ENCODE results near the gene PIEZO1.
A peak's percentile ranks its signal among the peaks of the same experiment; 100 is the strongest.

The PIEZO1 gene

GRCh38 chr16:88699180-88699579 is 85.8 kb downstream of the PIEZO1 start:
- DNase-seq: no peak

- DNase-seq: no peak
These were observed 86.4 kb downstream of the PIEZO1 start for GRCh38 chr16:88698646-88699045.

- no peak for DNase-seq
These were observed 87.0 kb downstream of the PIEZO1 start for GRCh38 chr16:88697831-88698615.

- DNase-seq: no peak
These were observed 87.7 kb downstream of the PIEZO1 start for GRCh38 chr16:88697116-88697830.

DNA sequence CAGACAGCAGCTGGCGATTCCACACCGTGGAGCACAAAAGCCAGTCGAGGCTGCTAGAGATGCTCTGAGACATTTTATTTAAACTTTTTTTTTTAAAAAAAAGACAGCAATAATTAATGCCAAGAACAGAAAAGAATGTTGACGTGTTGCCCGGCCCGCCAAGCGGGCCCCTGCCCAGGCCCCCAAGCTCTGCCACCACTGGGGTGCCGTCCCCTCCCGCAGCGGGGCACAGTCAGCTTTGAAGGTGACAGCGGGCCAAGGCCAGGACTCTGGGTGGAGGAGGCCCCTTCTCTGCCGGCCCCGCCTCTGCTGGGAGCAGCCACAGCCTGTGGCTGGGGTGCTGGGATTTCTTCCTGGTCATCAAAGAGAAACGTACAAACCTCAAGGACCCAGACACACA is 88.6 kb downstream of the PIEZO1 start:
- DNase-seq: no peak

- DNase-seq: no peak
These were observed 89.3 kb downstream of the PIEZO1 start for GRCh38 chr16:88695753-88696152.

GRCh38 chr16:88695218-88695617 is 89.8 kb downstream of the PIEZO1 start:
- DNase-seq: no peak

- no peak for DNase-seq
These were observed 90.6 kb downstream of the PIEZO1 start for GRCh38 chr16:88694221-88695087.

DNA sequence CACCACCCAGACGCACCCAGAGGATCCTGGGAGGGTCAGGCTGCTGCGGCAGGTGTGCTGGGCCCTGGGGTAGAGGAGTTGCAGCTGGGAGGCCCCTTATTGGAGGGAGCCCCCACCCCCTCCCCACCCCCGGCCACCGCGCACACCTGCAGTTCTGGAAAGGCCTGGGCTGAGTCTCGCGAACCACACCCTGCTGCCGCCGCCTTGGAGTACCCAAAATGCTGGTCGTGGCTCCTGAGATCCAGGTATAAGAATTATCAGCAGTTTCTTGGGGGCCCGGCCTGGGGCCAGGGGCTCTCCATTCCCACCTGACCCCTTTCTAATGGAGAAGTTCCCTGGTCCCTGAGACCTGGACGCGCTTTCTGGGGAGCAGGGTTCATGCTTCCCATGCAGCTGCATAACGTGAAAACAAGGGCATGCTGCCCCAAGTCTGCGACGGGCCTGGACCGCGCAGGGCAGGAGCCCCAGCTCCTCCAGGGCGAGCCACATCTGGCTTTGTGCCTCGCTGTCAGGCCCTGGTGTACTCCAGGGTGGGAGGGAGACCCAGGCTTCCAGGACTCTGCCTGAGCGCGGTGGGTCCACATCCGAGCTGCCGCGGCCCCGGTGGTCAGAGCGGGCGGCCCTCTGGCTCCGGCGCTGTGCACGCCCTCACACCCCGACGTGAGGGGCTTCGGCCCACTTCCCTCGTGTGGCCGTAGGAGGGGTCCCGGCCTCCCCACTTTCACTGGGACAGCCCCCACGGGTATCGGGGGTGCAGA is 91.4 kb downstream of the PIEZO1 start:
- DNase-seq: no peak

- DNase-seq: no peak
These were observed 92.2 kb downstream of the PIEZO1 start for GRCh38 chr16:88692861-88693260.

DNA sequence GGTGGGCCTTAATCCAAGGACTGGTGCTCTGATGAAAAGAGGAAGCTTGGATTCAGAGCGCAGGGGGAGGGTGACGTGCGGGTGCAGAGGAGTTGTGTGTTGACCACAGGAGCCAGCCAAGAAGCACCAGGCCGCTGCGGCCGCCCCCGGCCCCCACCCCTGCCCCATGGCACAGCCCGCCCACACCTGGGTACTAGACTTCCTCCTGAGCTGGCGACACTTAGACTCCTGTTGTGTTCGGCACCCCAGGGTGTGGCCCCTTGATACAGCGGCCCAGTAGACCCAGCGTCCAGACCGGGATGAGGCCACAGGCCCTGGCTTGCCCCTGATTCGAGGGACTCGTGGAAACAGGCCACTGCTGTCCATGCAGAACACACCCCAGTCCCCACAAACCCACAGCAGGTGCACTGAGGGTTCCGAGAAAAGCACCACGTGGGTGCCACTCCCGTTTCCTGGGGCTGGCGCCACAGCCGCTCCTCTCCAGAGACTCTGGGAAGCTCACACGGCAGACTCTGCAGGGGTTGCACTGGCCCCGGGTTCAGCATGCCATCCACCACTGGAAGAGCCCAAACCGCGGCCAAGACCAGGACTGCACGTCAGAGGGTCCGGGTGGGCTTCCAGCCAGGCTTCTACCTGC is 93.0 kb downstream of the PIEZO1 start:
- no peak for DNase-seq

GRCh38 chr16:88691129-88691813 is 93.7 kb downstream of the PIEZO1 start:
- no peak for DNase-seq

- no peak for DNase-seq
These were observed 94.5 kb downstream of the PIEZO1 start for GRCh38 chr16:88690341-88691128.

GRCh38 chr16:88688013-88688778 is 96.8 kb downstream of the PIEZO1 start:
- no peak for DNase-seq

- DNase-seq: no peak
These were observed 97.4 kb downstream of the PIEZO1 start for GRCh38 chr16:88687676-88688012.

DNA sequence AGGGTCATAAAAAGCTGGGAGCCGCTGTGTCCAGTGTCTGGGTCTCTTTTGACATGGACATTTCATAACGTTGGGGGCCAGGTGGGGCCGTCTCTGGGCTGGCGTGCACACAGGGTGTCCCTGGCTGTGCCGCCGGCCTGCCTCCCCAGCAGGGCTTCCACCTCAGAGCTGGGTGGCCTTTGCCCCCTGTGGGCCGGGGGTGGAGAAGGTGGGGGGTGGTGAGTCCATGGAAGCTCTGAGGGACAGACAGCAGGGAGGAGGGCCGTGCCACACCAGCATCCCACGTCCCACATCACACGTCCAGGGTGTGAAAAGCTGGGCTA is 97.8 kb downstream of the PIEZO1 start:
- DNase-seq: no peak

- DNase-seq: peak; percentile 43
These were observed 98.4 kb downstream of the PIEZO1 start, which contains the start of gene SNAI3 for GRCh38 chr16:88686439-88687253. Gene SNAI3 (minus strand): TSS chr16:88686507. CDS start chr16:88686406, 101 bp downstream.

- DNase-seq: no peak
These were observed 99.0 kb downstream of the PIEZO1 start for GRCh38 chr16:88686062-88686438.

All from HCEC 1CT (cell line).